HL-60/S4 treated with retinoic acid at 250 ng/mL for 4 days and 3 days (cell line): Measurements from ENCODE around the gene TIMM10.
"Not testable (repeated sequence)": the region's sequence is repeated elsewhere in the genome, so short reads cannot be mapped to it uniquely, and the experiment has no call there.

ENCODE experiments used
- in situ Hi-C: fragments of 300-500 bp; cut with MboI; formaldehyde crosslinking; loops from 2 replicates; pipeline ENCODE4 v1.7.0; 2022; ENCODE audit warnings: low sequenced_read_pairs

Gene TIMM10

DNA sequence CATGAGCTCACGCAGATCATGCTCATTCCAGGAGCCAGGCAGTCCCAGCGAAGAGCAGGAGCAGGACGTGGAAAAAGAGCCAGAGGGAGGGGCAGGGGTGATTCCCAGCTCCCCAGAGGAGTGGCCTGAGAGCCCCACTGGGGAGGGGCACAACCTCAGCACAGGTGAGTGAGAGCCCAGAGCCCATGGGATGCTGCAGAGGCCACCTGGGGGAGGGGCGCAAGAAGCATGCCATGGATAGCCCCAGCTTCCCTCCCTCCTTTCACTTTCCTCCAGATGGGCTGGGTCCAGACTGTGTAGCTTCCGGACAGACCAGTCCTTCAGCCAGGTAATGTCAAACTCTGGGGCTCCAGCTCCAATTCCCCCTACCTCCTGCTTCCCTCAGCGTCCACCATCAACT, 13.0 kb upstream of the TIMM10 start:
- in situ Hi-C loops: no loop called here

DNA sequence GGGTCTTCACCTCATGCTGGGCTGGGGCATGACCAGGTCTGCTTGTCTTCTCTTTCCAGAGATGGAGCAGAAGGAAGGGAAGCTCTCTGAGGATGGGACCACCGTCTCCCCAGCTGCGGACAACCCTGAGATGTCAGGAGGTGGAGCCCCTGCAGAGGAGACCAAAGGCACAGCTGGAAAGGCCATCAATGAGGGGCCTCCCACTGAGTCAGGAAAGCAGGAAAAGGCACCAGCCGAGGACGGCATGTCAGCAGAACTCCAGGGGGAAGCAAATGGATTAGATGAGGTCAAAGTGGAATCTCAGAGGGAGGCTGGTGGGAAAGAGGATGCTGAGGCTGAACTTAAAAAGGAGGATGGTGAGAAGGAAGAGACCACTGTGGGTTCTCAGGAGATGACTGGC, 12.0 kb upstream of the TIMM10 start:
- in situ Hi-C loops: no loop called here

GRCh38 chr11:57541169-57541568, 10.6 kb upstream of the TIMM10 start:
- in situ Hi-C loops: no loop called here

- in situ Hi-C loops: no loop called here
Measured at GRCh38 chr11:57539342-57539741, 8.8 kb upstream of the TIMM10 start.

- in situ Hi-C loops: no loop called here
Measured at GRCh38 chr11:57536947-57537619, 6.5 kb upstream of the TIMM10 start, which contains the start of gene SMTNL1. Gene SMTNL1, plus strand, starts transcription at chr11:57537595. Its CDS starts 5,048 bp downstream, at chr11:57542643.

DNA sequence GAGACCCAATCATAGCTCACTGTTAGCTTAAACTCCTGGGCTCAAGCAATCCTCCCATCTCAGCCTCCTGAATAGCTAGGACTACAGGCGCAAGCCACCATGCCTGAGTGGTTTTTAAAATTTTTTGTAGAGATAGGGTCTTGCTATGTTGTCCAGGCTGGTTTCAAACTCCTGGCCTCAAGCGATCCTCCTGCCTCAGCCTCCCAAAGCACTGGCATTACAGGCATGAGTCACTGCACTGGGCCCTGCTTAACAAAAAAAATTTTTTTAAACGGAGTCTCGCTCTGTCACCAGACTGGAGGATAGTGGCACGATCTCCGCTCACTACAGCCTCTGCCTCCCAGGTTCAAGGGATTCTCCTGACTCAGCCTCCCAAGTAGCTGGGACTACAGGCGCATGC, 3.9 kb upstream of the TIMM10 start:
- in situ Hi-C loops: not testable (repeated sequence)

- in situ Hi-C loops: no loop called here
Measured at GRCh38 chr11:57530215-57530595, 349 bp downstream of the TIMM10 start.

GRCh38 chr11:57529012-57529411, 1.5 kb downstream of the TIMM10 start:
- in situ Hi-C loops: loop anchor here (10.0 kb wide), 1 partner anchor 74 kb away; no protein-coding TSS in a partner anchor

DNA sequence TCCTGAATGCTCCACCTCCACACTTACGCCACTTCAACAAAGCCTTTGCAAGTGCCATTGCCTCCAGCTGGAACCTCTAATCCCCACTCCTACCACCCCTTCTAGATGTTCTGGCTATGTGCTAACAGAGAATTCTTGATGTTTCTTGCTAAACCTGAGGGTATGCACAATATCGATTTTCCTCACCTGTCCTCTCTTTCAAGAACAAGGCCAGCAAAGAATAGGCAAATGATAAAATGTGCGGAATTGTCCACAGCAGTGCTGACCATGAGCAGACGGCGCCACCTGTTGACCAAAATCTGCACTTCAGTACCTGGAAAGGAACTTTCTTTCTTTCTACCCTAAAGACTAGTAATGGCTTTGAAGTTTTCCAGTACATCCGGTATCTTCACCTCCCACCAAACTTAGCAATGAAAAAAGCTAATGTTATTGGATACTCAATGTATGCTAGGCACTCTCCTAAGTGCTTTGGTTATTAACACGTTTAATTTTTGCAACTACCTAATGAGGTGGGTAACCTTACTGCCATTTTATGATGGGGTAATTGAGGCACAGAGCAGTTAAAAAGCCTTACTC, 3.4 kb downstream of the TIMM10 start:
- in situ Hi-C loops: loop anchor here (10.0 kb wide), 1 partner anchor 72 kb away; no protein-coding TSS in a partner anchor

DNA sequence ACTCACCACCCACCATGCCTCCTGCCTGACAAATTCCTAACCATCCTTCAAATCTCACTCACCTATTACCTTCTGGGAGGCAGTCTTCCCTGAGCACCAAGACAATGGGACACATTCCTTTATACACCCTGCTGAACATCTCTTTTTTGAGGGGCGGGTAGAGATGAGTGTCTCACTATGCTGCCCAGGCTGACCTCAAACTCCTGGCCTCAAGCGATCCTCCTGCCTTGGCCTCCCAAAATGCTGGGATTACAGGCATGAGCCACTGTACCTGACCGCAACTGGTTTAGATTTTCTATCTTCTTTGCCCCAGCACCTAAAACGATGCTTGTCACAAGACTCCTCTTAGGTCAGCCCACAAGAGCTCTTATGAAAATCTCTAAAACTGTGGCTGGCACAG, 7.1 kb downstream of the TIMM10 start:
- in situ Hi-C loops: loop anchor here (10.0 kb wide), 1 partner anchor 69 kb away; no protein-coding TSS in a partner anchor

- in situ Hi-C loops: loop anchor here (10.0 kb wide), 1 partner anchor 66 kb away; no protein-coding TSS in a partner anchor
Measured at GRCh38 chr11:57521116-57521515, 9.4 kb downstream of the TIMM10 start.

- in situ Hi-C loops: no loop called here
Measured at GRCh38 chr11:57516061-57516443, 14.5 kb downstream of the TIMM10 start.

DNA sequence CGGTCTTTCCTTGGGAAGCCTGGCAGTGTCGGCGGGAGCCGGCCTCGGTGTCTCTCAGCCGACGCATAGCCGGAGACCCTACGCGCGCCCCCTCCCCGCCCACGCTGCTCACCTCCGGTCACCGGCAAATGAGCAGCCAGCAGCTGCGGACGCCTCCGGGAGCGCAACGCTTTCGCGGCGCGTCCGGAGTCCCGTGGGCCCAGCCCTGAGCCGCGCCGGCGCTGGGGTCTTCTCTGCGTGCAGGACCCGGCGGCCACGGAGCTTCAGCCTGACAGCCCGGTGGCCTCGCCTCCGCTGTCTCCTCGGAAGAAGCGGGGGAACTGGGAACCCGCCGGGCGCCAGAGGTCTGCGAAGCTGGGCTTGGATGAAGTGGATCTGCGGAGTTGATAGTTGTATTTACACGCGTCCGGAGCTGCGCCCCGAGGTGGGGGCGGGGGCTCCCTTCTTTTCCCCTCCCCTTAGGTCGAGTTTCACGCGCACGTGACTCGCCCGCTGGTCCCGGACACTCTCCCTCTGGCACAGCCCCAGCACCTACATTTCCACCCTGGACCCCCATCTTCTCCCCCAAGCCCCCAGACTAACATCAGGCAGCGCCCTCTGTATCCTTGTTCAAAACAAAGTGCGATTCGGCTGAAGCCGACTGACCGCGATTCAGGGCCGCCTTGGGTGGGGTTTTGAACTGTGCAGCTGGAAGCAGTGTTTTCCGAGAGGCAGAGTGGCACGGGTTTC, 15.1 kb downstream of the TIMM10 start, which contains the start of gene SLC43A1:
TSS of gene SLC43A1 (minus strand) at position 371 of the 729 bp plus-strand sequence. CDS start 1,591 bp downstream, outside the sequence.
- in situ Hi-C loops: no loop called here

GRCh38 chr11:57514538-57515331, 15.8 kb downstream of the TIMM10 start:
- in situ Hi-C loops: no loop called here

DNA sequence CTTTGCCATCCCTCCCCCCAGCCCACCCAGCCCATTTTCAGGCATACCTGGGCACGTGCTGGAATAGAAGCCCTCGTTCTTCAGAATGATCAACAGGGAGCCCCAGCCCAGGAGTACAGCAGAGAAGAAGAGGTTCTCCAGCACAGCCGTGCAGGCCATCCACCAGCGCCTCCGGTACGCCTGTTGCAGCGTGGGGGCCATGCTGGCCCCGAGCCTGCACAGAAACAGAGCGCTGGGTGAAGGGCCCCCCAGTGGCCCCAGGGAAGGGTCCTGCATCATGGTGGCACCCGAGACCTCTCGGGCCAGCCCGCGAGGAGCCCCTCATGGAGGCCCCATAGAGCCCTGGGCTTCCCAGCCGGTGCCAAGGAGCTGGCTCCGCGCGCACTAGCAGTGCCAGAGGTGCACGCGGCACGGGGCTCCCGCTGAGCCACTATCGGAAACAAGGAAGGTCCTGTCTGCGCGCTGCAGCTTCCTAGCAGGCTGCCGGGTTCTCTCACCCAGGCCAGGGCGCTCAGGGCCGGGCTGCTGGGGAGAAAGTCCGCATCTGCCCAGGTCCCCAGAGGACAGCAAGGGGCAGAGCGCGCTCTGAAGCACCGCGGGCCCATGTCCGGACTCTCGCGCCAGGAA, 16.5 kb downstream of the TIMM10 start:
- in situ Hi-C loops: no loop called here

DNA sequence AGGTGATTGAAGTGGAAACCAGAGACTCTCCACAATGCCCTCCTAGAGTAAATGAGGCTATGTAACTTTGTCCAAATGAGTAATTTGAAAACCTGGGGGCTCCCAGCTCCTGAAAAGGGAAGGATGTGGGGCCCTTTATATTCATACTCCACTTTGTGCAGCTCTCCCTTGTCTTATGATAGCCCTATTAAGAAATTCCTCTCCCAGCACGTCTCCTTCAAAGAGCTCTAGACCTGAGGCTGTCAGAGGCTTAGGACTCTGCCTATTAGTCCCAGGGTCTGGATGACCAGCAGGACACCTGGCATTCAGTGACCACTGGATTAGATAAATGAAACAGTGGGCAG, 17.1 kb downstream of the TIMM10 start:
- in situ Hi-C loops: no loop called here

GRCh38 chr11:57512646-57513451, 17.7 kb downstream of the TIMM10 start:
- in situ Hi-C loops: no loop called here

DNA sequence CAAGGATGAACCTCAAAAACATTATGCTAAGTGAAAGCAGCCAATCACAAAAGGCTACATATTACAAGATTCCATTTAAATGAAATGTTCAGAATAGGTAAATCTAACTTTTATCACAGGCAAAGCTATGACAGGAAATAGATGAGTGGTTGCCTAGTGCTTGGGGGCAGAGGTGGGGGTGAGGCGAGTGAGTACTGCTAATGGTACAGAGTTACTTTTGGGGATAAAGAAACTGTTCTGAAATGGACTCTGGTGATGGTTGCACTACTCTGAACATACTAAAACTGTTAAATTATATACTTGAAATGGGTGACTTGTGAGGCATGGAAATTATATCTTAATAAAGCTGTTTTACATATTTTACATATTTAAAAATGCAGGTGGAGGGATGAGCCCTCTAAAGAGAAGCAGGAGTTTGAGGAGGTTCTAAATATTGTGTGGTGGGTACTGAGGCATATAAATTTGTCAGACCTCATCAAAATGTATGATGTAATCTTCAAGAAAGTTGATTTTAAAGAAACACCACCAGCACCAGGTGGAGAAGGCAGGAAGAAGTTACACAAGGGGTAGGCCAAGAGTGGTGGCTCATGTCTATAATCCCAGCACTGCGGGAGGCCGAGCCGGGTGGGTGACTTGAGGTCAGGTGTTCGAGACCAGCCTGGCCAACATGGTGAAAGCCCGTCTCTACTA, 18.7 kb downstream of the TIMM10 start:
- in situ Hi-C loops: no loop called here
